RWPE2 (cell line): ENCODE results near the gene TNFSF15.

Experiments used
- ATAC-seq: fragments of 200-7000 bp; cut with Tn5 transposase; 3 replicates; pipeline ENCODE4 v1.9.1; 2021; ENCODE audit warnings: low read depth
- DNase-seq: peaks from one replicate; pipeline ENCODE4 v3.0.0-alpha.2; 2020; ENCODE audit warnings: low spot score
- H3K27ac ChIP-seq: fragments of 450-650 bp; 2 replicates; pipeline ENCODE4 v1.5.1; 2017; ENCODE audit warnings: mild to moderate bottlenecking; ENCODE audit not compliant: poor library complexity, severe bottlenecking
- H3K27me3 ChIP-seq: fragments of 250-450 bp; sonication (Bioruptor Pico); 2 replicates; pipeline ENCODE4 v1.5.1; 2021; ENCODE audit warnings: mild to moderate bottlenecking, moderate library complexity; ENCODE audit not compliant: insufficient read depth, poor library complexity, severe bottlenecking
- H3K36me3 ChIP-seq: fragments of 250-450 bp; sonication (Bioruptor Pico); 2 replicates; pipeline ENCODE4 v1.5.1; 2020; ENCODE audit warnings: low read depth, mild to moderate bottlenecking, moderate library complexity
- H3K4me1 ChIP-seq: fragments of 250-450 bp; sonication (Bioruptor Pico); 2 replicates; pipeline ENCODE4 v1.5.1; 2021; ENCODE audit warnings: mild to moderate bottlenecking, moderate library complexity; ENCODE audit not compliant: insufficient read depth, poor library complexity, severe bottlenecking
- H3K4me3 ChIP-seq: fragments of 250-450 bp; sonication (Bioruptor Pico); 2 replicates; pipeline ENCODE4 v1.5.1; 2021; ENCODE audit warnings: mild to moderate bottlenecking, moderate library complexity; ENCODE audit not compliant: severe bottlenecking
- H3K9me3 ChIP-seq: fragments of 250-450 bp; sonication (Bioruptor Pico); 2 replicates; pipeline ENCODE4 v1.5.1; 2021; ENCODE audit warnings: mild to moderate bottlenecking, moderate library complexity; ENCODE audit not compliant: severe bottlenecking
- TF ChIP-seq, protein P1 (sequence below): fragments of 450-650 bp; IDR thresholded peaks from one replicate; pipeline ENCODE4 v1.5.1; 2017; ENCODE audit warnings: mild to moderate bottlenecking, moderate library complexity; ENCODE audit not compliant: poor library complexity, severe bottlenecking

The TNFSF15 gene

DNA sequence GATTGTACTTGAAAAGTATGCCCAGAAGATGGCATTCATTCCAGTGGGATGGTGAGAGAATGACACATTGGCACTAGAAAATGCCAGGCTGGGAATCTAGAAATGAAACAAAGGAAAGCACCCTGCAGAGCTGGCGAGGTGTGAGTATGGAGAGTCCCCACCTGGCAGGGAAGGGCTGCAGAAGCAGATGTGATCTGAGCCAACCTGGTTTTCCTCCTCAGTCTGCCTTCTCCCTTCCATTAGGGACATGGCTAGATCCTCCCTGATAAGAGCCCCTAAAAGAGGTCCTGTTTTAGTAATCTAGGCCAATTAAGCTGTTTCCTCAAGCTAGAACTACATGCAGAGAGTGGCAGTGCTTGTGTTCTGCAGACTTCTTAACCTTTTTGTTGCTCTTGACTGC lies 24.7 kb upstream of the TNFSF15 start:
- H3K4me3 ChIP-seq, result no peak overlapping the region
- H3K27me3 ChIP-seq, result no peaks in the 10 kb centered on the region
- DNase-seq (no peak), ATAC-seq (no peak)
- H3K4me1 ChIP-seq, result no peaks in the 10 kb centered on the region
- no peak overlapping the region for H3K27ac ChIP-seq
- no peaks in the 10 kb centered on the region for H3K36me3 ChIP-seq
- TF ChIP-seq, protein P1, sequence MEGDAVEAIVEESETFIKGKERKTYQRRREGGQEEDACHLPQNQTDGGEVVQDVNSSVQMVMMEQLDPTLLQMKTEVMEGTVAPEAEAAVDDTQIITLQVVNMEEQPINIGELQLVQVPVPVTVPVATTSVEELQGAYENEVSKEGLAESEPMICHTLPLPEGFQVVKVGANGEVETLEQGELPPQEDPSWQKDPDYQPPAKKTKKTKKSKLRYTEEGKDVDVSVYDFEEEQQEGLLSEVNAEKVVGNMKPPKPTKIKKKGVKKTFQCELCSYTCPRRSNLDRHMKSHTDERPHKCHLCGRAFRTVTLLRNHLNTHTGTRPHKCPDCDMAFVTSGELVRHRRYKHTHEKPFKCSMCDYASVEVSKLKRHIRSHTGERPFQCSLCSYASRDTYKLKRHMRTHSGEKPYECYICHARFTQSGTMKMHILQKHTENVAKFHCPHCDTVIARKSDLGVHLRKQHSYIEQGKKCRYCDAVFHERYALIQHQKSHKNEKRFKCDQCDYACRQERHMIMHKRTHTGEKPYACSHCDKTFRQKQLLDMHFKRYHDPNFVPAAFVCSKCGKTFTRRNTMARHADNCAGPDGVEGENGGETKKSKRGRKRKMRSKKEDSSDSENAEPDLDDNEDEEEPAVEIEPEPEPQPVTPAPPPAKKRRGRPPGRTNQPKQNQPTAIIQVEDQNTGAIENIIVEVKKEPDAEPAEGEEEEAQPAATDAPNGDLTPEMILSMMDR, result no peak
- no peaks in the 10 kb centered on the region for H3K9me3 ChIP-seq

DNA sequence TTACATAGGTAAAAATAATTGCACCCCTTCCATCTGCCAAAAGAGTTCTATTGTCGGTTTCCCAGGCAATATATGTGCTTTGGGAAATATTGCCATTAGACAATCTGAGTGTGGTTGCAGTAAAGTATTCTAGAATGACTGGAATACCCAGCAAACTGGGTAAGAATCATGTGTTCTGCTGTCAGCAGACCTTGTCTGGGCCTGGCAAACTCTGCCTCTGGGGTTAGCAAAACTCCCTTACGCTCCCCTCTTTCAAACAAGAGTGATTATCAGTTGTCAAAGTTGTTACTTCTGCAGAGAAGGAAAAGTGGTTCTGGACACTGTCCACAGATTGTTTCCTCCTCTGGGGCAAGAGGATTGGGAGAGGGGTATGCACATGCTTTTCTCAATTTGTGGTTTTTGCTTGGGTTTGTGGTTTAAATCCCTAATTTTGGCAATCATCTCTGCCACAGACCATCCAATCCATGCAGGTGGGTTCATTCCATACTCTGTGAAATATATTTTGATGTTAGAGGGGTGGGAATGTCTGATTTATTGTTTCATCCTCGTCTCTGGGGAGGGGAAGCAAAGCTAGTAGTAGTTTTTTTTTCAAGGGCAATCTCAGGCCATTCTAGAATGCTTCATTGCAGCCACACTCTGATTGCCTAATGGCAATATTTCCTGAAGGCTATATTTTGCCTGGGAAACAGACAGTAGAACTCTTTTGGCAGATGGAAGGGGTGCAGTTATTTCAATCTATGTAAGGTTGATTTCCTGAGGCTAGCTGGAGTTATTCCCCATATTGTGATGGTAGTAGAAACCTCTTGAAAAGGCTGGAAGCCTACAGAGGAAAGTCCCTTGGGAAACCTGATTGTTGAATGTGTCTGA lies 24.0 kb upstream of the TNFSF15 start:
- H3K9me3 ChIP-seq, result no peaks in the 10 kb centered on the region
- no peaks in the 10 kb centered on the region for H3K4me1 ChIP-seq
- no peaks in the 10 kb centered on the region for H3K27me3 ChIP-seq
- TF ChIP-seq, protein P1, result no peak
- no peak overlapping the region for H3K27ac ChIP-seq
- H3K36me3 ChIP-seq, result no peaks in the 10 kb centered on the region
- no peak for DNase-seq
- H3K4me3 ChIP-seq, result no peak overlapping the region
- no peak for ATAC-seq

DNA sequence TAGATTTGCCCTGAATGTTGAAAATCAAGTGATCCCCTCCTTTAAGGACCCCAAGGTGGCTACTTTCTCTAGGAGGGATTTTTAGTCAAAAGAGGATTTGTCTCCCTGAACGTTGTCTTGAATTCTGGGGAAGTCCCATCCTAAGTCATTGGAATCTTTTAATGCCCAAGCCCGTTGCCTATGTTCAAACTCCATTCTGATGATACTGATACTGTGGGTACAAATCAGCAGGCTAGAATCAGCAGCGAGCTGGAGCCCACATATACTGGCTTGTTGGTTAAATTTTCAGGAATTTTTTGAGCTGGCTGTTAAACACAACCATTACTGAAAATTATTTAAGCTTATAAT lies 22.4 kb upstream of the TNFSF15 start:
- H3K36me3 ChIP-seq, result no peaks in the 10 kb centered on the region
- TF ChIP-seq, protein P1, result no peak
- H3K9me3 ChIP-seq, result no peaks in the 10 kb centered on the region
- H3K27me3 ChIP-seq, result no peaks in the 10 kb centered on the region
- ATAC-seq (no peak), DNase-seq (no peak)
- H3K27ac ChIP-seq, result no peak overlapping the region
- H3K4me3 ChIP-seq, result no peak overlapping the region
- no peaks in the 10 kb centered on the region for H3K4me1 ChIP-seq

DNA sequence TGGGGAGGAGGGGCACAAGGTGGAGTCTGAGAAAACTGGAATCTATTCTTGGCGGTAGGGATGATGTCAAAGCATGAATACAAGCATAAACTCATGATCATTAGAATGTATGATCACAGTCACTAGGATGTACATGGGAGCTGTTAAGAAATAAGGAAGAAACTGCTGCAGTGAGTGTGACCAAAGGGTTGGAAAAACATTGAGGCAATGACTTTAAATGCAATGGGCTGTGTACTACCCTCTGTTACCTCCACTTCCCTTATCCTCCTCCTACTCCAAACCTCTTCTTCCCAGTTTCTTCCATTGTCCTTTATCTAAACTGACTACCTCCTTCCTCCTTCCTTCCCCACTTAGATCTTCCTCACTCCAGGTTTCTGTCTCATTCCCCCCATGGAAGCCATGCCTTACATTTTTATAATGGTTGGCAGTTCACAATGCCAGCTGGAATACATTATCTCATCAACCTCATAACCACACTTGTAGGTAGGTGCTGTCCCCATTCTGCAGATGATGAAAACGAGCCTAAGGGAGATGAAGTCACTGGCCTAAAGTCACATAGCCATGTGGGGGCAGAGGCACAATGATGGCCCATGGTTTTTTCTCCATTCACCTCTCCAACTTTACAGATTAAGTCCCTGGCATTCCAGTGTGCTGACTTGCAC lies 21.9 kb upstream of the TNFSF15 start:
- H3K9me3 ChIP-seq, result no peaks in the 10 kb centered on the region
- ATAC-seq, result no peak
- no peaks in the 10 kb centered on the region for H3K27me3 ChIP-seq
- no peaks in the 10 kb centered on the region for H3K4me1 ChIP-seq
- TF ChIP-seq, protein P1, result no peak
- H3K27ac ChIP-seq, result no peak overlapping the region
- H3K36me3 ChIP-seq, result no peaks in the 10 kb centered on the region
- DNase-seq, result no peak
- no peak overlapping the region for H3K4me3 ChIP-seq

DNA sequence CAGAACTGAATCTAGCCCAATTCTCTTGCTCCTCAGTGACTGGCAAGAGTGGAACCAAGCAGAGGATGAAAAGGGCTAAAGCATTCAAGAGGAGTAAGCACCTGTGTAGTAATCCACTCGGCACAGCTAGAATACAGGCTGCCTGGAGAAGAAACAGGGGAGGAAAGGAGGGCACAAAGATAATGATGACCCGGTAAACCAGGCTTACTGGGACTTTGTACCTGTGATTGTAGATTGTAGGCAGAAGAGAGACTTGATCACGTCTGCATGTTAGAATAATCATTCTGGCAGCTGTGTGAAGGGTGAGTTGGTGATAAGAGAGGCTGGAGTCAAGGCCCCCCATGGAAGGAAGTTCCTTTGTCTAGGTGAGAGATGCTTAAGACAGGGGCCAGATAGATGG lies 20.6 kb upstream of the TNFSF15 start:
- DNase-seq (no peak), ATAC-seq (no peak)
- Histone ChIP-seq H3K27ac (no peak overlapping the region), H3K4me3 (no peak overlapping the region), H3K27me3 (no peaks in the 10 kb centered on the region), H3K9me3 (no peaks in the 10 kb centered on the region), H3K36me3 (no peaks in the 10 kb centered on the region), H3K4me1 (no peaks in the 10 kb centered on the region)
- TF ChIP-seq, protein P1, result no peak
